Suppressor macrophage treated with lipopolysaccharide for 1 hour (primary cell): ENCODE results near the gene HEXA.

Source experiments
- DNase-seq, 3 donors: peaks; one replicate each; pipeline ENCODE4 v3.0.0-alpha.2; 2020 to 2022

HEXA gene

GRCh38 chr15:72318408-72318942 lies 57.3 kb downstream of the HEXA start:
- no peak for DNase-seq

- DNase-seq = peak; percentile 26 to 35 (median 29)
Measured at GRCh38 chr15:72315706-72316370, 60.0 kb downstream of the HEXA start.

- no peak for DNase-seq
Measured at GRCh38 chr15:72313881-72314280, 61.9 kb downstream of the HEXA start.

GRCh38 chr15:72313448-72313840 lies 62.4 kb downstream of the HEXA start:
- no peak for DNase-seq

- peak; percentile 77 to 82 (median 79) for DNase-seq
Measured at GRCh38 chr15:72312605-72313447, 63.0 kb downstream of the HEXA start.

- DNase-seq = no peak
Measured at GRCh38 chr15:72307026-72307425, 68.8 kb downstream of the HEXA start.

- DNase-seq = peak; percentile 28 to 44 (median 34)
Measured at GRCh38 chr15:72306211-72306785, 69.5 kb downstream of the HEXA start.

GRCh38 chr15:72304596-72304995 lies 71.2 kb downstream of the HEXA start:
- no peak for DNase-seq

- DNase-seq = no peak
Measured at GRCh38 chr15:72302955-72303354, 72.9 kb downstream of the HEXA start.
